RWPE1 (cell line): ENCODE data around the gene COL5A1.

Source experiments
- CTCF ChIA-PET: fragments of 350-600 bp; sonication (Branson Sonifier 250); formaldehyde crosslinking; extraction: SDS; loops from one replicate; lab custom pipeline; 2021; lab: Yijun Ruan, JAX
- POLR2A ChIA-PET: fragments of 400-600 bp; formaldehyde crosslinking; extraction: SDS; loops from one replicate; lab custom pipeline; 2020; ENCODE audit warnings: antibody characterized with exemption; ENCODE audit not compliant: low non-redundant PET; lab: Yijun Ruan, JAX
- DNase-seq: peaks from one replicate; pipeline ENCODE4 v3.0.0; 2012; ENCODE audit warnings: low spot score
- H3K27ac ChIP-seq: fragments of 450-650 bp; 2 replicates; pipeline ENCODE4 v1.5.1; 2017
- CTCF ChIP-seq: fragments of 450-650 bp; conservative IDR thresholded peaks from 2 replicates; pipeline ENCODE4 v1.5.1; 2017; ENCODE audit warnings: low read depth, mild to moderate bottlenecking

COL5A1 gene

GRCh38 chr9:134796882-134797281, 155.3 kb downstream of the COL5A1 start:
- CTCF ChIA-PET: no interaction called here
- H3K27ac ChIP-seq: no peak overlapping the region
- DNase-seq: no peak
- POLR2A ChIA-PET: no interaction called here
- no peak for TF ChIP-seq CTCF

- no peak for DNase-seq
- ChIA-PET POLR2A (no interaction called here), CTCF (interaction anchor here (0.6 to 1.0 kb wide), 3 partner anchors 26 to 279 kb away, joined by 3 to 8 read pairs (median 4); no protein-coding TSS in a partner anchor)
- peak overlapping the region; percentile 26 for H3K27ac ChIP-seq
- TF ChIP-seq CTCF: no peak
Observed at GRCh38 chr9:134800791-134801339, 159.3 kb downstream of the COL5A1 start.

GRCh38 chr9:134802216-134802795, 160.7 kb downstream of the COL5A1 start:
- no peak for TF ChIP-seq CTCF
- ChIA-PET CTCF (no interaction called here), POLR2A (no interaction called here)
- peak overlapping the region; percentile 14 for H3K27ac ChIP-seq
- peak; percentile 87 for DNase-seq

- TF ChIP-seq CTCF: no peak
- POLR2A ChIA-PET: no interaction called here
Observed at GRCh38 chr9:134804871-134805270, 163.3 kb downstream of the COL5A1 start.

GRCh38 chr9:134807716-134808446, 166.3 kb downstream of the COL5A1 start:
- no peak for TF ChIP-seq CTCF
- POLR2A ChIA-PET: no interaction called here
- no peak overlapping the region; the same call in 1 of the 2 replicates for H3K27ac ChIP-seq
- CTCF ChIA-PET: no interaction called here
- no peak for DNase-seq

More at GRCh38 chr9:134804871-134805270, 163.3 kb downstream of the COL5A1 start:
- no peak overlapping the region for H3K27ac ChIP-seq
- DNase-seq: no peak
- CTCF ChIA-PET: interaction anchor here (0.7 to 1.5 kb wide), 4 partner anchors 28 to 608 kb away, joined by 3 to 6 read pairs (median 4); no protein-coding TSS in a partner anchor

GRCh38 chr9:134808447-134808792, 166.8 kb downstream of the COL5A1 start:
- no peak for DNase-seq
- POLR2A ChIA-PET: no interaction called here
- TF ChIP-seq CTCF: no peak
- CTCF ChIA-PET: no interaction called here
- no peak overlapping the region for H3K27ac ChIP-seq
